ENCODE results near the gene GGA2.

- TF ChIP-seq EZH2 (IDR thresholded peaks at IDR 0.05; ENCODE audit: low read length, unreplicated experiment) = no peak
- TF ChIP-seq CTCF (conservative IDR thresholded peaks at IDR 0.05; ENCODE audit: low read depth, low read length) = no peak
- no peak for TF ChIP-seq EZH2phosphoT487 (IDR thresholded peaks at IDR 0.05; ENCODE audit: borderline replicate concordance, low read length)
These were observed 76.9 kb downstream of the GGA2 start for GRCh38 chr16:23433261-23433920.
